Measurements from ENCODE around the gene DHX36.

- TF ChIP-seq CTCF (IDR thresholded peaks at IDR 0.05): no peak
- TF ChIP-seq POLR2A (IDR thresholded peaks at IDR 0.05): no peak
Observed at GRCh38 chr3:154224866-154225265, 99.4 kb downstream of the DHX36 start.

All from uterus (tissue), 2 donors.